ENCODE results near the gene DDX39A.
"Not testable (repeated sequence)": the region's sequence is repeated elsewhere in the genome, so short reads cannot be mapped to it uniquely, and the experiment has no call there.

Gene DDX39A

GRCh38 chr19:14419106-14419813 lies at the start of gene DDX39A:
DDX39A (minus strand) TSS chr19:14419341; CDS start chr19:14413220, 6,121 bp downstream.
- DNase-seq, result peak; percentile 100

DNA sequence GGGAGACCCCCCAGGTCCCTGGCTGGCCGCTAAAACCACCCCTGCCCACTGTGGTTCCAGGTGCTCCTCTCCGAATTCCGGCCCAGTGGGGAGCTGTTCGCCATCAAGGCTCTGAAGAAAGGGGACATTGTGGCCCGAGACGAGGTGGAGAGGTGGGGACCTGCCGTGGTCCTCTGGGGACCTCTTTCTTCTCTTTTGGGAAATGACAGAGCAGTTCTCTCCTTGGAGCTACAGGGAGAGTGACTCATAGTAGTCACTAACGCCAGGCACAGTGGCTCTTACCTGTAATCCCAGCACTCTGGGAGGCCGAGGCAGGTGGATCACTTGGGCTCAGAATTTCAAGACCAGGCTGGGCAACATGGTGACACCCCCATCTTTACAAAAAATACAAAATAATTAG lies 48.7 kb upstream of the DDX39A start:
- no peak for DNase-seq

- no peak for DNase-seq
Measured at GRCh38 chr19:14467391-14467790, 48.2 kb upstream of the DDX39A start.

DNA sequence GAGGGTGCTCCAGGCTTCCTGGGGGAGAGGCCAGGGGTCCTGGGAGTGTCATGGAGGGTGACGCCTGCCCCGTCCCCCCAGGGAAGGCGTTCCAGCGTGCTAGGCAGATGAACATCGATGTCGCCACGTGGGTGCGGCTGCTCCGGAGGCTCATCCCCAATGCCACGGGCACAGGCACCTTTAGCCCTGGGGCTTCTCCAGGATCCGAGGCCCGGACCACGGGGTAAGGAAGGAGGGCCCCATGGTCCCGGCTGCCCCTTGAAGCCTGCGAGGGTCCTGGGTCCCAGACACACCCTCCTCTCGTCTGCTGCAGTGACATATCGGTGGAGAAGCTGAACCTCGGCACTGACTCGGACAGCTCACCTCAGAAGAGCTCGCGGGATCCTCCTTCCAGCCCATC lies 44.6 kb upstream of the DDX39A start:
- no peak for DNase-seq

DNA sequence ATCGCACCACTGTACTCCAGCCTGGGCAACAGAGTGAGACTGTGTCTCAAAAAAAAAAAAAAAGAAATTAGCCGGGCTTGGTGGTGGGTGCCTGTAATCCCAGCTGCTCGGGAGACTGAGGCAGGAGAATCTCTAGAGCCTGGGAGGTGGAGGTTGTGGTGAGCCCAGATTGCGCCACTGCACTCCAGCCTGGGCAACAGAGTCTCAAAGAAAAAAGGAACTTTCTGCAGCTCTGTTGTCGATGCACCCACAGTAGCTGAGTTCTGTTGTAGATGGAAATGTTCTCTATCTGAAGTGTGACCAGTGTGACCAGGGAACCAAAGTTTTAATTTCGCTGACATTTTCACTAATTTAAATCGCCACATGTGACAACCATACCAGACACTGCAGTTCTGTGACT lies 43.3 kb upstream of the DDX39A start:
- DNase-seq, result not testable (repeated sequence)

- no peak for DNase-seq
Measured at GRCh38 chr19:14460935-14461334, 41.8 kb upstream of the DDX39A start.

DNA sequence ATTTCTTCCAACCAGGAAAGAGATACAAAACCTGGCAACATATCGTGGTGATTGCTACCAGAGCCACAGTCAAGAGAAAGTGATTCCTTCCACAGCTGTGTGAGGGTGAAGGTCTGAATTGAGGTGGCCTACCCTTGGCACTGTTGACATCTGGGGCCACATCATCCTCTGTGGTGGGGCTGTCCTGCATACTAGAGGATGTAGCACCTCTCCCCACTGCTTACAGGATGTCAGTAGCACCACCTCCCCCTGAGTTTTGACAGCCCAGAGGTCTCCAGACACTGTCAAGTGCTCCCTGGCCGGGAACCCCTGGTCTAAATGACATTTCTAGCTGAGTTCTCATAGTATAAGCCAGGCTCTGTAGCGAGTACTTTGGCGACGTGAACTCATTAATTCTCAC lies 40.6 kb upstream of the DDX39A start:
- DNase-seq, result no peak

- not testable (repeated sequence) for DNase-seq
Measured at GRCh38 chr19:14452303-14452702, 33.2 kb upstream of the DDX39A start.

GRCh38 chr19:14450876-14451275 lies 31.7 kb upstream of the DDX39A start:
- no peak for DNase-seq

GRCh38 chr19:14450168-14450874 lies 31.2 kb upstream of the DDX39A start:
- peak; percentile 46 for DNase-seq

GRCh38 chr19:14449321-14449720 lies 30.2 kb upstream of the DDX39A start:
- no peak for DNase-seq

GRCh38 chr19:14446336-14447036 lies 27.3 kb upstream of the DDX39A start:
- no peak for DNase-seq

DNA sequence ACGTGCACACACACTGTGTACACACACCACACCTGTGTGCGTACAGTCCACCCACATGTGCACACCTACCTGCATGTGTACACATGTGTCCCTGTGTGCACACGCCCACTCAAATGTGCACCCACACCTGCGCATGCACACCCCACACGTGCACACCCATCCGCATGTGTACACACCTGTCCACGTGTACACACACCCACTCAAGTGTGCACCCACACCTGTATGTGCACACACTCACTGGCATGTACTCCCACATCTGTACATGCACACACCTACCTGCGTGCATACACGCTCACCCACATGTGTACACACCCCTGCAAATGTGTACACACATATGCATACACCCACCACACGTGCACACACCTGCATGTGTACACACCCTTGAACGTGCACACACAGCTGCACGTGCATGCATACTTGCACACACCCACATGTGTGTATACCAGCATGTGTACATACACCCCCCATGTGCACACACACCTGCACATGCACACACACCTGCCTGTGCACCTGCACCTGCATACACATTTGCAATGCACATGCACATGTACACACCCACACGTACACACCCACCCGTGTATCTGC lies 24.6 kb upstream of the DDX39A start:
- DNase-seq, result no peak

DNA sequence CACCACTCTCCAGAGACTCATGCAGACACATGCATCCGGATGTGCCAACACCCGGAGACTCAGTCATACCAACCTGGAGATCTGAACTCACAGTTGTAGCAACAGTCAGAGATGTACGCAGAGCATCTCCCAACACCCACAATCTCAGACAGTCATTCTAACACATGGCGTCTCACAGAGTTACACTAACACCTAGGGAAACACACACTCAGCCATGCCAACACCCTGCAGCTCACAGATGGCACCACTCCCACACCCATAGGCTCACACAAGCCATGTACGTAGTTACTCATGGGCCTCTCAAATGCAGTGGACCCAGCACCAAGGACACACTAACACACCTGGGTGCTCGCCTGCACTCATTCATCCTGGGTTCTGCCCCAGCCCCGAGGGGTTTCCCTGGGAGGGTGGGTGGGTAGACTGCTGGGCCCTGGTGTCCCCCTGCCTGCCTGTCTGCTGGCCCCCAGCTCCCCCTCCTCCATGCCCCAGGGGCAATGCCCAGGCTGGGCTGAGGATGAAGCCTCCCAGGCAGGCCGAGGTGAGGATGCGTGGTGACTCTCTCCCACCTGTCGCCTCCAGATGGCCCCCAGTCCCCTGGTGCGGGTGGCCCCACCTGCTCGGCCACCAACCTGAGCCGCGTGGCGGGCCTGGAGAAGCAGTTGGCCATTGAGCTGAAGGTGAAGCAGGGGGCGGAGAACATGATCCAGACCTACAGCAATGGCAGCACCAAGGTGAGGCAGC lies 23.9 kb upstream of the DDX39A start:
- no peak for DNase-seq

DNA sequence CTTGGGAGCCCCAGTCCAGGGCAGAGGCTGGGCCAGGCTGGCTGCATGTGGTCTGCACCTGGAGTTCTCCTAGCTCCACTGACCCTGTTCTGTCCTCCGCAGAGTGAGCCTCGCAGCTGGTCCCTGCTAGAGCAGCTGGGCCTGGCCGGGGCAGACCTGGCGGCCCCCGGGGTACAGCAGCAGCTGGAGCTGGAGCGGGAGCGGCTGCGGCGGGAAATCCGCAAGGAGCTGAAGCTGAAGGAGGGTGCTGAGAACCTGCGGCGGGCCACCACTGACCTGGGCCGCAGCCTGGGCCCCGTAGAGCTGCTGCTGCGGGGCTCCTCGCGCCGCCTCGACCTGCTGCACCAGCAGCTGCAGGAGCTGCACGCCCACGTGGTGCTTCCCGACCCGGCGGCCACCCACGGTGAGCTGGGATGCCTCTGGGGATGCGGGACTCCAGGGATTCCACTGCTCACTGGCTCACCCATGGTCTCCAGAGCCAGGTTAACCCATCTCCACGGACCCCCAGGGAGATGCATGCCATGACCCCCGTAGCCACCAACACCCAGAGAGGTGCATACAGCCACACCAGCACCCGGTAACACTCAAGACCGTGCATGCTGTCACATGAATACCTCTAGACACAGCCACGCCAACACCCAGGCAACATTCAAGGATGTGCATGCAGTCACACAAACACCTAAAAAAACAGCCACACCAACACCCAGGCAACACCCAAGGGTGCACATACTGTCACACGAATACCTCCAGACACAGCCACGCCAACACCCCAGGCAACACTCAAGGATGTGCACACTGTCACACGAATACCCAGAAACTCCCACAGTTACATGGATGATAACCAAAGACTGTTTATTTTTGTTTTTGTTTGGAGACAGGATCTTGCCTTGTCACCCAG lies 22.1 kb upstream of the DDX39A start:
- DNase-seq, result no peak

GRCh38 chr19:14440049-14440448 lies 20.9 kb upstream of the DDX39A start:
- DNase-seq, result peak; percentile 33

DNA sequence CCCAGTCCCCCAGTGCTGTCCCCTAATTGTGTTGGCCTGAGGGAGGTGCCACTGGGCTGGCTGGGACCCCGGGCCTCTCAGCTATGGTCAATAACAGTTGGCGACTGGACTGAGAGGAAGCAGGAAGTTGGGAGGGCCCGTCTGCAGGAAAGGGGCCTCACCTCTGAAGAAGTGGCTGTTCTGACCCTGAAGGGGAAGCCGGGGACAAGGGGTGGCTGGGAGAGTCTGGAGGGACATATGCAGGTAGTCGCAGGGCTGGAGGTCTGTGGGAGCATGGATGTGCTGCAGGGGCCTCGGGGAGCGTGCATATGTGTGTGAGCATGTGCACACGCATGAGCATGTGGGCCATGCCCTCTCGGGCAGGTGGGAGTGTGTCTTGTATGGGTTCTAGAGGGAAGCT lies 19.9 kb upstream of the DDX39A start:
- no peak for DNase-seq

DNA sequence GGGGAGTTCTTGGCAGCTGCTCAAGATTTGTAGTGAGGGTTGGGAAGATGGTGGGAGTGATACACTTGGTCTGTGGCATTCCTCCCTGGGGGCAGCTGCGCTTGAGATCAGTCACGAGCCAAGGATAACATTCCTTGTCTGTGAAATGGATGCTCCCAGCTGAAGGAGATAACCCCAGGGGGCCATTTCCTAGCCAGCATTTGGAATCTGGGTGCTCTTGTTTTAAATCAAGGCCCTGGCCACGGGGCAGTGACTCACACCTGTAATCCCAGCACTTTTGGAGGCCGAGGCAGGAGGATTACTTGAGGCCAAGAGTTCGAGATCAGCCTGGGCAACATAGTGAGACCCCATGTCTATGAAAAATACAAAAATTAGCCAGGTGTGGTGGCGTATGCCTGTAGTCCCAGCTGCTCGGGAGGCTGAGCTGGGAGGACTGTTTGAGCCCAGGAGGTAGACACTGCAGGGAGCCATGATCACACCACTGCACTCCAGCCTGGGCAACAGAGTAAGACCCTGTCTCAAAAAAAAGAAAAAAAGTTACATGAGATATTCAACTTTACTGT lies 18.5 kb upstream of the DDX39A start:
- peak; percentile 30 for DNase-seq

- DNase-seq, result no peak
Measured at GRCh38 chr19:14435320-14436050, 16.3 kb upstream of the DDX39A start.

GRCh38 chr19:14434543-14435319 lies 15.6 kb upstream of the DDX39A start:
- peak; percentile 55 for DNase-seq

All from fibroblast of skin of right biceps (primary cell).